HG03571 (cell line): Measurements from ENCODE around the gene DLGAP1.

Source experiments
- ATAC-seq: cut with Tn5 transposase; IDR thresholded peaks from one replicate; pipeline ENCODE4 v1.9.1; 2021; ENCODE audit not compliant: unreplicated experiment

Gene DLGAP1

DNA sequence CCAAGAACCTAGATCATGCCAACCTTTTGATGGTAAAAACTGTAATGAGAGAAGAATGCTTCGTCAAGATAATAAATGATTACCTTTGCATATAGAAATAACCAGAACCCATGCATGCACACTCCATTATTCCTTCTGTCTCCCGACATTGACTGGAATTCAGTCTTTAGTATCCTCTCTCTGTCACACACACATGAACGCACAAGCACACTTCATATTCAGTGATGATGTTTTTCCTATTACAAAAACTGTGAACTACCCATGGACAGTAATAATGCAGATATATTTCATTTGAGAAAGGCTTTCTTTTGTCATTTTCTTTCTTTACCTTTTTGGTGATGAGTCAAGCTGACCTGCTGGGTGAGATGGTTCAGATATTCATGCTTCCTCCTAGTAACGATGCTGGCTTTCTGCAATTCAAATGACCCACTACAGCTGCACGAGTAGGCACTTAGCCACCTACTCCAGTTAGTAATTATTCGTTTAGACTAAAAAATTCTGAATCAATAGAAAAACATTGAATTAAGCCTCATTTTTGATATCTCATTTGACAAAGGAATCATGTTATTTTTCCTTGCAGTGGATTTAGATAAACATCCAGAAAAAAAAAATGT is 623.0 kb downstream of the DLGAP1 start:
- ATAC-seq = no peak

DNA sequence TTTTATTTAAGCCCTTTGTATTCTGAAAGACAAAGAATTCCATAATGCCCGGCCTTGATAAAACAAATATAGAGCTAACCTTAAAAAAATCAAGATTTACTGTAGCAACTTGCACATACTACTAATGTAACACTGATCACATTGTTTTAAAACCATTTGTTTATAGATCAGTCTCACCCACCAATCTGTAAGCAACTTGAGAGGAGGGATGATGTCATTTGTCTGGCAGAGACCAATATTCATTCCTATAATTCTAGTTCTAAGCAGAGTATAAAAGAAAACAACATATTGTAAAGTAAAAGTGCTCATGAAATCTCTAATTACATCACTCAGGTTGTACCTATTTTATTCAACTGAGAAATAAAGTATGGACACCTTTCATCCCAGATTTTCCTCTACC is 624.5 kb downstream of the DLGAP1 start:
- no peak for ATAC-seq

DNA sequence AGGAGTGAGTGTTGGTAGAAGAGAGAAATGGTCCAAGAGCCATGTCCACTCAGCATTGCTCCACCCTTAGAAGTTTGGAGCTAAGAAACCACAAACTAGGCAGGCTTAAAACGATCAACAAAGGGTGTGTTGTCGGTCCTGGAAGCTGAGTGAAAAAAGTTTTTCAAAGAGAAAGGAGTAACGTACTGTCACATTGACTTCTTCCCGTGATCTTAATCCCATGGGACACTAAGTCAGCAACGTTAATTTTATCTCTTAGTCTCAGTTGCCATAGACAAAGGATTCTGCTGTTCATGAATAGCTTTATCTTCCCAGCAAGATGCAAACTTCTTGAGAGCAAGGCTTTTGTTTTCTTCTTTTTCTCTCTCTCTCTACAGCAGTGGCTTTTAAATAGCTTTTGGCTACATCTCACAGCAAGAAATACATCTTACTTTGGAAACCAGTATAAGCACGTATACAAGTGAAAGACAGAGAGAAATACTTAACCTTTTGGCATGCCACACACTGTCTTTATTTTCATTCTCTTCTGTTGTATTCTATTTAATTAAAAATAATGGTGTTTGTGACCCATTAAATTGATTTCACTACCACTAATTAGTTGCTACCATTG is 627.8 kb downstream of the DLGAP1 start:
- no peak for ATAC-seq

DNA sequence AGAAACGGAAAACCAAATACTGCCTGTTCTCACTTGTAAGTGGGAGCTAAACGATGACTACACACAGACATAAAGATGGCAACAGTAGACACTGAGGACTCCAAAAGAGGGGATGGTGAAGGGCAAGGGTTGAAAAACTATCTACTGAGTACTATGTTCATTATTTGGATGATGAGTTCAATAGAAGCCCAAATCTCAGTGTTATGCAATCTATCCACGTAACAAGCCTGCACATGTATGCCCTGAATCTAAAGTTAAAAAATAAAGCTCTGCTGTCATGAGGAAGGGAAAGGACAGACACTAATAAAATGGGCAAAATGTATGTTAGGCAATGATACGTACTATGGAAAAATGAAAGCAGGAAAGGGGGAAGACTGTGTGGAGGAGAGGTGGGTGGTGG is 629.1 kb downstream of the DLGAP1 start:
- no peak for ATAC-seq

DNA sequence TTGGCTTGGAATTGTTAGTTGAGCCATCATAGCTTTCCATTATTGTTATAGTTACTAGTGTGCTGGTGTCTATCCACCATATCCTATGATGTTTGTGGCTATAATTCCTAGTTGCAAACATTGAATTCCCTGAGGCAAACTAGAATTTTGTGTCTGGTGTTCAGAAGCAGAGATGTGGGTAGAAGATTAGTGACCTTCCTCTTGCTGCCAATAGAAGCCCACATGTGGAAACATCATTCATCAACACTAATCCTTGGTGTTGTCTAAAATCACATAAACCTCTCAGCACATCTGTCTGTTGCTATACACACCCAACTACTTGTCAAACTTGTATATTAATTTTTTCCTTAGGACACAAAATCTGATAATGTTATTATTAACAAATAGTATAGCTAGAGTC is 631.0 kb downstream of the DLGAP1 start:
- no peak for ATAC-seq

DNA sequence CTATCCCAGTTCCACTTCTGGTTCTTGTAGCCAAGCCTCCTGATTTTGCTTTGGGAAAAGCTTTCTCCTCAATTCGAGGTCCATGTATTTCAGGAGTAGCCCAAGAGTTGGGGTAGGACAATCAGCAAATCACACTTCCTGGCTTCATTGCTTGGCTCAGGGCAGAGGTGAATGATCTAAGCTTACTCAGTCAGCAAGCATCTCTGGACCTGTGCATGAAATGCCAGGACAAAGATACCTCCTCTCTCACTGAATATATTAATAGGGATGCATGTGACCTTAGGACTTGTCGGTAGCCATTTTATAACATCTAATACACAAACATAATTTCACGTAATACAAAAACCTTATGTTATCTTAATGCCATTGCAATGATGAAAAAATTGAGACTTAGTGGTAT is 632.0 kb downstream of the DLGAP1 start:
- no peak for ATAC-seq

DNA sequence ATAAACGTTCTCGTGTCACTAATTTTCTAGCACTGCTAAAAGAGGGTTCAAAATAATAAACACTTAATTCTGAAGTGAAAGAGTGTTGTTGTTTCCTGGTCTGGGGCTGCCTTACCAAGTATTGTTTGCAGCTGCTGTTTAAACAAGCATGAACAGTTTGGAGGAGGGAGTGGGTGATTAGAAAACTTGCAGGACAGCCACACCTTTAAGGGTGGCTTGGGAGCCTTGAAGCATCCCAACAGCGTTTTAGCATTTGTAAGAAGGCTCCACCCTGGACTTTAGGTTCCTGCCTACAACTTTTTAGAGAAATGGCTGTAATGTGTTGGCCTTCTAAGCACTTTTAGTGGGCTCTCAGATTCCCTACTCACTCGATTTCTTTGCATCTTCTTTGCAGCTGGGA is 633.6 kb downstream of the DLGAP1 start:
- no peak for ATAC-seq

DNA sequence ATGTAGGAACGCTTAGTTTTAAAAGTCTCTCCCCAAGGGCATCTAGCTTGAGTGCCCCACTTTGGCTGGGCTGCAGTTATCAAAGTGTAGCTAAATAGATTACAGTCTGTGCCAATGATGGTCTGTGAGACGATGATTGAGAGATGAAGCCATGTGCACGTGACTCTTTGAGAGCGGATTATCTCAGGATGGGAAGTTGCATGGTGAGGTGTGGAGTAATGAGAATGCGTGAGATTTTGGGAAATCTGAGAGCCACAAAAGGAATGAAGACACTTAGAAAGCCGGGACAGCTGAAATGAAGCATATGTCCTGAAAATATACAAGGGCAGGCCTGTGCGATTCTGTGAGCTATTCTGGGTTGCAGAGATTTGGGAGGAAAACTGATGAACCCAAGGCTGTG is 635.1 kb downstream of the DLGAP1 start:
- no peak for ATAC-seq

DNA sequence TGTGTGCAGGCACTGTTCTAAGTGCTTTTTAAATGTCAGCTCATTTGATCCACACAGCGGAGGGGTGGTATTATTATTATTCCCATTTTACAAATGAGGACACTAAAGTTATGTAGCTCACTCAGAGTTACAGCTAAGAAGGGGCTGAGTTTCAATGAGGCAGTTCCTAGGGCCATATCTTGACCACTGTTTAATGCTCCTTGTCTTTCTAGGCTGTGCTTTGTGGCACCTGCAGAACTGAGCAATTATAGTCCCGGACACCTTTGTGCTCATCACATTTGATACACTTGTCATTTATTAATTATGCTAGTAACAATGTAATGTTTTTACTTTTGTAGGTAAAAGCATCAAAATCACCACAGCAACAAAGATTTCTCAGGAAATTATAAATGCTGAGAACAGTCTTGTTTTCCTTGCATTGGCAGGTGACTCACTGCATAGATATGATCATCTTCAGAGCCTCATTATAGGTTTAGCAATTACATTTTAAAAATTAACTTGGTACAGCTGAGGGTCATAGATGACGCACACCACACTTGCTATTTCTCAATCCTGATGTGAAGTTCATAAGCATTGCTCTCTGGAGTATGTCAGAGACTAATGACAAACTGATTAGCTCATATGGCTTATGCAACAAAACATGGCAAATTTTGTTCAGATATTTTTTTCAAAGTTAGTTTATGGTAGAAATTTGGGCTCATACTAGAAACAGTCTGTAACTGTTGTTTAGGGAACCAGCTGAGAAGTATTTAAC is 638.3 kb downstream of the DLGAP1 start:
- ATAC-seq = no peak

DNA sequence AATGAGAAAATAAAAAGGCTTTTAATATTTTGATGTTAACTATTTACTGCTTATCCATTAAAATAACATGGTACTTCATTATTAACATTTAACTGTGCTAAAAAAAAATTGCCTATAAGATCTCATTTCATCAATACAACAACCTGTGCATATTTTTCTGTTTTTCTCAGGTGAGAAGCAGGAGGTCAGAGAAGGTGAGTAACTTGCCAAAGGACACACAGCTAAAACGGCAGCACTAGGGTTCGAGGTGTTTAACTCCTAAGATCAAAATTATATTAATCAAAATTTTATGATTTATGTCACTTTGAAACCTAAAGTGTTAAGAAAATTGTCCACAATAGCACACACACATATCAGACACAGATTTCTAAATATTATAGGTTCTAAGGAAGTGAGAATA is 639.1 kb downstream of the DLGAP1 start:
- ATAC-seq = no peak

DNA sequence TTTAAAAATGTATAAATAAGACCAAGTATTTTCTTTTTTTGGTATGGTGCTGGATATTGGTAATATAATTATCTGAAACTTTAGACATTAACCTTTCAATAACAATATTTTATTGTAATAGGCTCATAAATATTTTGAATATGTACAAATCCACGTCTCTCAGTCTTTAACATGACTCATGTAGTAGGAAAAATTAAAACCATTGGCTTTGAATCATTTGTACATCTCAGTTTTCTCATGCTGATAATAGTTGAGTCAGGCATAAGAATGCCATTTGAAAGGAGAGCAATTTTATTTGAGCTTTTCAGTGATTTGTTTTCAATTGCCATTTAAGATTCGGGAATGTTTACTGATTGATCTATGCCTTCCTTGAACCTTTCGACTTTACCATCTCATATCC is 640.3 kb downstream of the DLGAP1 start:
- no peak for ATAC-seq

DNA sequence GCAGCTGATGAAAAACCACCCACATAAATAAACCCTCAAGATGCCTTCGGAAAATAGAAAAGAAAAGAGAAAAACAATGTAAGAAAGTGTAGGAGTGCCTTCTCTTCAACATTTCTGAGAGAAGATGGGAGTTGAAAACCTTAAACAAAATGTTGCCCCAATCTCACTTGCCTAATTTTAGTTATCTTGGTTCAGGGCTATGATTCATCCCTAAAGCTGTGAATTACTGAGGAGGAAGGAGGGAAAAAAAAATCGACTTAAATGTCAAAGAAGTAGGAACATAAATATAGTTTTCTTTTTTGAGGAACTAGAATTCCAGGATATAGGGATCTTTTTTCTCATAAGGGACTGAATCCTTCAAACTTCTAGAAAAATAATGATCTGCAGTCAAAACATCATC is 644.8 kb downstream of the DLGAP1 start:
- no peak for ATAC-seq

DNA sequence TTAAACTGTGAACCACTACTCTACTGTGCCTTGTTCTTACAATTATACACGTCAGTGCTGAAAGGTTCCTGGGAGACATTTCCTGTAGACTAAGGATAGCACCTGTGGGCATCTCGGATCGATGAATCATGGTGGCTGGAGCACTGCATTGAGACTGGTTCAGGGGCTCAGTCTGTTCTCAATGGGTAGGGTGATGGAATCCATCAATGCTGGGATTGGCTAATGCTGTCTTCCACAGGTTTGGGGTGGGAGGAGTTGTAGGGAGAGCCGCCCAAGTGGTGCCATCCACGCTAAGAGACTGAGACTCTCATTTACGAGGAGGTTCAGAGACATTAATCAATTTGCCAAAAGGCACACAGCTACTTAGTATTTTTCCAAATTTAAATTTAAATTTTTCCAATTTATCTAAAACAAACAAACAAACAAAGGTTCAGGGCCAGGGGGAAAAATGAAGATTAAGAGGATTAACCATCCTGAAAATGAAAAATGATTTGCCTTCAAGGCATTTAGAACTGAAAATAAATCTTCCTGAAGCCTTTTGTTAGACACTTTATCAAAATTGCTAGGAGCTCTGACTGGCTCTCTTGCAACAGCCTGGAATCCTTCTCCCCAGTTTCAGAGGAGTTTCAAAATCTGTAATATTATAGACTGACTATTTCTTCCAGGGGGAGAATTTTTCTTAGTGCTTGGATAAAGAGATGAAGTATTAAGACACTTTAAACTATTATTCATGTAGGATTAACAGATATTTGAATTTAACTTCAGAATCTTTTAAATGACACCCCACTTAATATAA is 645.9 kb downstream of the DLGAP1 start:
- no peak for ATAC-seq

DNA sequence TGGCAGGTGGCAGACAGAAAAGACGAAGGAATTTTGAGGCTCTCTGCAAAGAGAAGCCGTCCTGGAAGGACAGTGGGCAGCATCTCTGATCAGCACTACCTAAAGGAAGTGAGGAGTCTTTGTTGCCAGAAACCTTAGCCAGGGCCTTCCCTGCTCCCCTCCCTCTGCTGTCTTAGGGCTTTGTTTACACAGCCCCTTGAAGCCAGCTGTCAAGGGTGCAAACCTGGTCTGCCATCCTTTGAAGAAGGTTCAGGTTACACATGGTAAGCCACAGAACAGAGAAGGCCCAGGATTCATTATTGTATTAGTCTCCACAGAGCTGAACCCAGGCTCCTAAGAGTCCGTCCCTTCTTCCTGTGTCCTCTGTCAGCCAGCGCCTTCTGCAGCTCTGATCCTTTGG is 648.5 kb downstream of the DLGAP1 start:
- no peak for ATAC-seq

DNA sequence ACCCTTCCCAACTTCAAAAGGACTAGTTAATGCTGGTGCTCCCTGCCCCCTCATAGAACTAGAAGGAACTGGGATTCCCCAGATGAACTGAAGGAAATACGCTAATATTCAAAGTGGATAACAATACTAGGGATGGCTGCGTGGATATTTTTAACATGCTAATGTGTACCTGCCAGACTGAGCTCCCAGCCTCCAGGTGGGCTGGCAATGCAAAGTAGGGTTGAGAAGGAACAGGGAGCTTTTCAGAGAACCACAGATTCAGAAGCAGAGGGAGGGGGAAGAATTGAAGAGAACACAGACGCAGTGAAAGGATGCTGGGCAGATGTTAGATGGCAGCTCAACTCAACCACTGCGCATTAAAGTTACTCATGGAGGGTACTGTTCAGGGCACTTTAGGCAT is 650.8 kb downstream of the DLGAP1 start:
- no peak for ATAC-seq

DNA sequence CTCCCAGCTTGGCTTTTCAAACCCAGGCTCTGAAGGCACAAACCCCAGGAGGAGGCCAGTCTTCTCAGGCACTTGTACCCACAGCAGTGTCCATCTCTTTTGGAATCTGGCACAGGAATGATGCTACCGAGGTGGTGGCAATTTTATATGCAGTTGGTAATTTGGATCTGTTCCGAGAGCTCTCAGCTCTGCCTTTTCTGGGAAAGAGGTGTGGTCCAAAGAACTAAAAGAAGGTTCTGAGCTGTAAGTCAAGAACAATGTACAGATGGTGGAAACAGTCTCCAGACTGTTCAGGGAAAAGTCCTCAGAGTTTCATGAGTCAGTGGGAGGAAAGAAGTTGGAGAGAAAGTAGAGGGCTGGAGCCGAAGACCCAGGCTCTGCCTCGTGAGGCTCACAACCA is 651.8 kb downstream of the DLGAP1 start:
- ATAC-seq = no peak

DNA sequence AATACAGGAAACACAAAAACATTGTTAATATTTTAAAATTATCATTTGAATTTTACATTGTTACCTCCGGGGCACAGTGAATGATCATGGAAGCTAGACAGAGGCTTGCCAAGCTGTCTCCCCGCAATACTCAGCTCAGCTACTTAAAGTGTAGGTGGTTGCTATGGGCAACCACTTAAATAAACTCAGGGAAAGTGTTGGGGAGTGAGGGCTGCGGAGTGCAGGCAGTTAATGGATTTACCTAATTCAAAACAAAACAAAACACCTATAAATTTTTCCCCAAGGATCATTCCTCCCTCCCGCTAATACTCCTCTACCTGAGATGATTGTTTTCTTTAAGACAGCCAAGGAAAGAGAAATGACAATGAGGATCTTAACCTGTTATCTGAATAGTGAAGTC is 655.6 kb downstream of the DLGAP1 start:
- ATAC-seq = no peak

DNA sequence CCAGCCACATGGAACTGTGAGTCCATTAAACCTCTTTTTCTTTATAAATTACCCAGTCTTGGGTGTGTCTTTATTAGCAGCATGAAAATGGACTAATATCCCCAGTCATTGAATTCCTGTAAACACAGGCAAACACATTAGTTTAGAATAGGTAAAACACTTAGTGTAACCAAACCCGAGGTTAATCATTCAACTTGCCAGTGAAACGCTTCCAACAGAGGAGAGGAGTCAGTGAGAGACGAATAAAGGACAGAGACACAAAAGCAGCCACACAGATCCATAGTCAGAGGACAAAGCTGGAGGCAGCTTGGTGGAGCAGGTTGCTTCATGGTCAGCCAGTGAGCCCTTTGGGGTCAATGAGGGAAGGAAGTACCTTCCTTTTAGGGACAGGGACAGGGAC is 657.1 kb downstream of the DLGAP1 start:
- no peak for ATAC-seq

DNA sequence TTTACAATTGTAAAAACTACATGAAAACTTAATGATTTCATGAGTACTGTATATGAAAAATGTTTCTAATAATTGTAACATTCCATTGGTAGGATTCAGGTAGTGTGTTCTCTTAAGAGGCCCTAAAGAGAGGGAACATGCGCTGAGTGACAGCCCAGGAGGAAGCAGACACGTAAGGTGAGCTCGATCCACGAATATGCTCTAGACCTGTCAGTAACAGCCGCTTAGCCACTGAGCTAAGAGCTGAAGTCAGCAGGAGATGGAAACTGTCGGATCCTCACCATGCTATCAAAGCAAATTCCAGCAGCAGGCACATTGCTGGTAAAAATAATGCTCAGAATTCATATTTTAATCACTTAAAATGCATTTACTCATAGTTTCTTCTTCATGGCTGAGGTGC is 658.7 kb downstream of the DLGAP1 start:
- ATAC-seq = no peak

DNA sequence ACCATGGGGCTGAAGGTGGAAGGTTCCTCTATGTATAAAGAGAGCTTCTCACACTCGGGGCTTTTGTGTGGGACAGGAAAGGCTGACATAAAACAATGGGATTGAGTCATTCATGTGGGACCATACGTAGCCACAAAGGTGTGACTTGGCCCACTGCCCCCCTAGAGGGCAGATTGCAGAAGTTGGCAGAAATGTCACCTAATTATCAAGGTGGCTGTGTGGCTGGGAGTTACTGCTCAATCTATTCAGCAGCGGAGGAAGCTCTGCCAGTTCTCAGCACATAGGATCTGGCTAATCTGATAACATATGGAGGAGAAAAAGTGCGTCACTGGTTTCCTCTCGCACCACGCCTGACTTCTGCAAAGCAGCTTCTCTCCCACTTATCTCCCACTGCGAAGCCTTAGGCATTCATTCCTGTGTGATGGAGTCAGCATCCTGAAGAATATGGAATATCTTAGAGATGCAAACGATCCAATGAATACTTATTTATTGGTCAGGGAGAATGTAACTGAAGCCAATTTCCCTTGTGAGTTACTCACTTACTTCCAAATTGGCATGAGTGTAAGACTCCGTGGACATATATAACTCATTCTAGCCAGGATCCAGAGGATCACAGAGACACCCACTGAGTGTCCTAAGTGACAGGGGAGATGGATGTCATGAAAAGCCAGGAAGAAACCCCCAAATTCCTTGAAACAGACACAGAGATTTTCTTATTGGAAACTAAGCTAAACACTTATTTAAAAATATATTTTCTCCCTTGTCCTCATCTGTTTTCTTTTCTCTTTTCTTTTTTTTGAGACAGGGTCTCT is 660.4 kb downstream of the DLGAP1 start:
- ATAC-seq = no peak

DNA sequence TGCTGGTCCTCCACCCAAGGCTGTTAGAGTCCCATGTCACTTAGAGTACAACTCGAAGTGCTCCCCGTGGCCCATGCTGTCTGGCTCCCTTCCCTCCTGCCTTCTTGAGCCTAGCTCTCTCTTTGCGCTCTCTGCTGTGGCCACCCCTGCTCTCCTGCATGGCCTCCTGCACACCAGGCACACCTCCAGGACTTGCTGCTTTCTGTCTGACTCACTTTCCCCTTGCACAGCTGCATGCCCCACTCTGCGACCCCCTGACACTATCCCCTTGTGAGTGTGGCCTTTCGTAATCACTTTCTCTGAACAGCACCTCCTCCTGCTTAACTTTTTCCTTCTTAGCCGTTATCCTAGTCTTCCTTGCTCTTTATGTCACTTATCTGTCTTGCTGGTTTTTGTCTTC is 661.6 kb downstream of the DLGAP1 start:
- ATAC-seq = no peak
